RWPE2 (cell line): ENCODE data around the gene CYP1A2.

Experiments used
- ATAC-seq: fragments of 200-7000 bp; cut with Tn5 transposase; 3 replicates; pipeline ENCODE4 v1.9.1; 2021; ENCODE audit warnings: low read depth
- DNase-seq: peaks from one replicate; pipeline ENCODE4 v3.0.0-alpha.2; 2020; ENCODE audit warnings: low spot score
- H3K27ac ChIP-seq: fragments of 450-650 bp; 2 replicates; pipeline ENCODE4 v1.5.1; 2017; ENCODE audit warnings: mild to moderate bottlenecking; ENCODE audit not compliant: poor library complexity, severe bottlenecking
- H3K27me3 ChIP-seq: fragments of 250-450 bp; sonication (Bioruptor Pico); 2 replicates; pipeline ENCODE4 v1.5.1; 2021; ENCODE audit warnings: mild to moderate bottlenecking, moderate library complexity; ENCODE audit not compliant: insufficient read depth, poor library complexity, severe bottlenecking
- H3K36me3 ChIP-seq: fragments of 250-450 bp; sonication (Bioruptor Pico); 2 replicates; pipeline ENCODE4 v1.5.1; 2020; ENCODE audit warnings: low read depth, mild to moderate bottlenecking, moderate library complexity
- H3K4me1 ChIP-seq: fragments of 250-450 bp; sonication (Bioruptor Pico); 2 replicates; pipeline ENCODE4 v1.5.1; 2021; ENCODE audit warnings: mild to moderate bottlenecking, moderate library complexity; ENCODE audit not compliant: insufficient read depth, poor library complexity, severe bottlenecking
- H3K4me3 ChIP-seq: fragments of 250-450 bp; sonication (Bioruptor Pico); 2 replicates; pipeline ENCODE4 v1.5.1; 2021; ENCODE audit warnings: mild to moderate bottlenecking, moderate library complexity; ENCODE audit not compliant: severe bottlenecking
- H3K9me3 ChIP-seq: fragments of 250-450 bp; sonication (Bioruptor Pico); 2 replicates; pipeline ENCODE4 v1.5.1; 2021; ENCODE audit warnings: mild to moderate bottlenecking, moderate library complexity; ENCODE audit not compliant: severe bottlenecking
- CTCF ChIP-seq: fragments of 450-650 bp; IDR thresholded peaks from one replicate; pipeline ENCODE4 v1.5.1; 2017; ENCODE audit warnings: mild to moderate bottlenecking, moderate library complexity; ENCODE audit not compliant: poor library complexity, severe bottlenecking

Gene CYP1A2

GRCh38 chr15:74742422-74742821, 6.2 kb upstream of the CYP1A2 start:
- Histone ChIP-seq H3K27ac (no peak overlapping the region), H3K9me3 (no peaks in the 10 kb centered on the region), H3K4me1 (no peaks in the 10 kb centered on the region), H3K4me3 (no peak overlapping the region), H3K36me3 (no peaks in the 10 kb centered on the region), H3K27me3 (no peaks in the 10 kb centered on the region)
- ATAC-seq, result no peak
- no peak for DNase-seq
- no peak for TF ChIP-seq CTCF

- no peak for TF ChIP-seq CTCF
- Histone ChIP-seq H3K36me3 (no peaks in the 10 kb centered on the region), H3K4me1 (no peaks in the 10 kb centered on the region), H3K4me3 (no peak overlapping the region), H3K27ac (no peak overlapping the region), H3K9me3 (no peaks in the 10 kb centered on the region), H3K27me3 (no peaks in the 10 kb centered on the region)
- DNase-seq (no peak), ATAC-seq (no peak)
Measured at GRCh38 chr15:74746389-74746788, 2.3 kb upstream of the CYP1A2 start.

DNA sequence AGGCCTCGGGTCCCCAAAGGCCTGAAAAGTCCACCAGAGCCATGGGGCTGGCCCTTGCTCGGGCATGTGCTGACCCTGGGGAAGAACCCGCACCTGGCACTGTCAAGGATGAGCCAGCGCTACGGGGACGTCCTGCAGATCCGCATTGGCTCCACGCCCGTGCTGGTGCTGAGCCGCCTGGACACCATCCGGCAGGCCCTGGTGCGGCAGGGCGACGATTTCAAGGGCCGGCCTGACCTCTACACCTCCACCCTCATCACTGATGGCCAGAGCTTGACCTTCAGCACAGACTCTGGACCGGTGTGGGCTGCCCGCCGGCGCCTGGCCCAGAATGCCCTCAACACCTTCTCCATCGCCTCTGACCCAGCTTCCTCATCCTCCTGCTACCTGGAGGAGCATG, 1.2 kb downstream of the CYP1A2 start:
- no peaks in the 10 kb centered on the region for H3K27me3 ChIP-seq
- H3K36me3 ChIP-seq, result no peaks in the 10 kb centered on the region
- DNase-seq (no peak), ATAC-seq (no peak)
- H3K4me1 ChIP-seq, result no peaks in the 10 kb centered on the region
- H3K27ac ChIP-seq, result no peak overlapping the region
- H3K9me3 ChIP-seq, result no peaks in the 10 kb centered on the region
- no peak overlapping the region for H3K4me3 ChIP-seq
- TF ChIP-seq CTCF, result no peak

DNA sequence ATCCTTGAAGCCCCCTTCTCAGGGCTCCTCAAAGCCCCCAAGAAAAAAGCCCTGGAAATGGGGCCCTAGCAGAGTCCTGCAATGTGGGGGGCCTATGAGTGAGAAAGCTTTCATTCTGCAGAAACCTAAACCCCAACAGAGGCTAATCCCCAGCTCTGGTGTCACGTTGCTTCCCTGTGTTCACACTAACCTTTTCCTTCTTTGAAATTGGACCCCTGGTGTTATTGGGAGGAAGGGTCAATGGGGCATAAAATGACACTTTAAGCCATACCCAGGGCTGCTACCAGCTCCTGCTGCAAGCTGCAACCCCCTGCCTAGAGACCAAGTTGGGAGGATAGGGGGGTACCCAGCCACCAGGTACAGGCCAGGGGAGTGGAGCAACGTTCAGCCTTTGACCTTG, 2.1 kb downstream of the CYP1A2 start:
- Histone ChIP-seq H3K9me3 (no peaks in the 10 kb centered on the region), H3K27ac (no peak overlapping the region), H3K4me3 (no peak overlapping the region), H3K27me3 (no peaks in the 10 kb centered on the region), H3K4me1 (no peaks in the 10 kb centered on the region), H3K36me3 (no peaks in the 10 kb centered on the region)
- DNase-seq, result no peak
- TF ChIP-seq CTCF, result no peak
- ATAC-seq, result no peak

GRCh38 chr15:74752011-74752410, 3.4 kb downstream of the CYP1A2 start:
- Histone ChIP-seq H3K9me3 (no peaks in the 10 kb centered on the region), H3K27ac (no peak overlapping the region), H3K4me3 (no peak overlapping the region), H3K27me3 (no peaks in the 10 kb centered on the region), H3K36me3 (no peaks in the 10 kb centered on the region), H3K4me1 (no peaks in the 10 kb centered on the region)
- ATAC-seq (no peak), DNase-seq (no peak)
- no peak for TF ChIP-seq CTCF
